H1 (cell line): Measurements from ENCODE around the gene TBC1D22A. TPM values are rescaled to one million over a fixed set of nuclear protein-coding genes. Genes with fewer than 3 reads are reported as not detected.

Experiments used
- CTCF ChIA-PET: fragments of 300-600 bp; sonication (Branson Sonifier 250); formaldehyde crosslinking; loops from one replicate; lab custom pipeline; 2021; ENCODE audit not compliant: partially characterized antibody; lab: Charles Lee
- POLR2A ChIA-PET: fragments of 300-600 bp; sonication (Branson Sonifier 250); formaldehyde crosslinking; loops from one replicate; lab custom pipeline; 2021; ENCODE audit warnings: inconsistent platforms; ENCODE audit not compliant: partially characterized antibody; lab: Charles Lee
- DNase-seq, 2 experiments: peaks; one replicate each; pipeline versions ENCODE4 v3.0.0 to v3.0.0-alpha.2; 2010 to 2022; ENCODE audit warnings: low spot score in 2 of 2, low read depth in 1 of 2, mixed read lengths in 1 of 2
- FAIRE-seq: peaks from 2 replicates; lab custom pipeline; 2011; peaks lifted over from hg19 to GRCh38; lab: Jason Lieb, UNC
- H2AFZ ChIP-seq: 2 replicates; pipeline ENCODE4 v1.8.1; 2012; ENCODE audit warnings: low read length, inconsistent platforms
- H2AK5ac ChIP-seq: 2 replicates; pipeline ENCODE4 v1.6.1; 2013; ENCODE audit warnings: low read depth, low read length
- H2BK120ac ChIP-seq: replicated peaks from 2 replicates; pipeline ENCODE3; 2013; ENCODE audit warnings: low read depth, low read length, inconsistent platforms
- H2BK12ac ChIP-seq: 2 replicates; pipeline ENCODE4 v1.6.1; 2013; ENCODE audit warnings: low read depth, low read length
- H2BK15ac ChIP-seq: 2 replicates; pipeline ENCODE4 v1.6.1; 2013; ENCODE audit warnings: low read length
- H2BK20ac ChIP-seq: 2 replicates; pipeline ENCODE4 v1.6.1; 2013; ENCODE audit warnings: low read length
- H2BK5ac ChIP-seq: 2 replicates; pipeline ENCODE4 v1.6.1; 2013; ENCODE audit warnings: low read depth, low read length
- H3K14ac ChIP-seq: 2 replicates; pipeline ENCODE4 v1.6.1; 2013; ENCODE audit warnings: inconsistent platforms; ENCODE audit not compliant: insufficient read length
- H3K18ac ChIP-seq: 2 replicates; pipeline ENCODE4 v1.6.1; 2013; ENCODE audit warnings: low read length; ENCODE audit errors: extremely low read depth
- H3K23ac ChIP-seq: 2 replicates; pipeline ENCODE4 v1.6.1; 2013; ENCODE audit warnings: inconsistent platforms; ENCODE audit not compliant: insufficient read length
- H3K23me2 ChIP-seq: 2 replicates; pipeline ENCODE4 v1.6.1; 2013; ENCODE audit warnings: low read depth, low read length
- H3K27ac ChIP-seq: 2 replicates; pipeline ENCODE4 v1.6.1; 2011; ENCODE audit warnings: low read depth, low read length, inconsistent platforms
- H3K27me3 ChIP-seq, 4 experiments: replicated peaks in 1 of 4; 1 replicate in 1 of 4; 2 replicates in 3 of 4; pipeline versions ENCODE4 v1.6.1 to v1.8.1; 2011 to 2013; ENCODE audit warnings: low read length in 3 of 4, mild to moderate bottlenecking in 3 of 4, inconsistent platforms in 2 of 4, mixed read lengths in 2 of 4, moderate library complexity in 1 of 4; ENCODE audit not compliant: control insufficient read depth in 3 of 4, insufficient read depth in 3 of 4; ENCODE audit errors: extremely low read depth in 1 of 4
- H3K36me3 ChIP-seq, 4 experiments: 2 replicates each; pipeline versions ENCODE4 v1.6.1 to v1.8.1; 2011 to 2013; ENCODE audit warnings: mild to moderate bottlenecking in 4 of 4, low read length in 3 of 4, moderate library complexity in 2 of 4, control low read depth in 1 of 4, inconsistent platforms in 1 of 4; ENCODE audit not compliant: insufficient read depth in 4 of 4, control insufficient read depth in 2 of 4
- H3K4ac ChIP-seq: replicated peaks from 2 replicates; pipeline ENCODE3; 2013; ENCODE audit warnings: low read length, low read depth, mixed read lengths, inconsistent platforms; ENCODE audit not compliant: insufficient read length
- H3K4me1 ChIP-seq, 4 experiments: replicated peaks in 1 of 4; 1 replicate in 1 of 4; 2 replicates in 3 of 4; pipeline versions ENCODE4 v1.6.1 to v1.8.1; 2011 to 2013; ENCODE audit warnings: low read length in 3 of 4, inconsistent platforms in 2 of 4, mixed read lengths in 1 of 4; ENCODE audit not compliant: insufficient read depth in 4 of 4, control insufficient read depth in 3 of 4
- H3K4me2 ChIP-seq, 2 experiments: 2 replicates each; pipeline versions ENCODE4 v1.6.1 to v1.8.1; 2011 to 2013; ENCODE audit warnings: low read depth in 2 of 2, low read length in 2 of 2, control low read depth in 1 of 2, inconsistent platforms in 1 of 2, mild to moderate bottlenecking in 1 of 2; ENCODE audit not compliant: insufficient read depth in 1 of 2
- H3K4me3 ChIP-seq, 4 experiments: fragments of 200-600, 300-600 bp in 1 of 4; sonication (generic), shearing (Covaris generic), sonication (Bioruptor Twin) in 1 of 4; 2 replicates each; pipeline versions ENCODE4 v1.5.1 to v1.8.1; 2011 to 2016; ENCODE audit warnings: low read length in 4 of 4, low read depth in 3 of 4, control low read depth in 2 of 4, inconsistent platforms in 2 of 4, mild to moderate bottlenecking in 2 of 4, mixed read lengths in 1 of 4, moderate library complexity in 1 of 4; ENCODE audit not compliant: insufficient read depth in 2 of 4; ENCODE audit errors: extremely low read depth in 1 of 4
- H3K56ac ChIP-seq: replicated peaks from 2 replicates; pipeline ENCODE3; 2013; ENCODE audit warnings: low read depth, mild to moderate bottlenecking, mixed read lengths, low read length, inconsistent platforms; ENCODE audit not compliant: insufficient read length
- H3K79me1 ChIP-seq: 2 replicates; pipeline ENCODE4 v1.6.1; 2013; ENCODE audit warnings: low read depth, low read length, control low read depth
- H3K79me2 ChIP-seq, 2 experiments: 2 replicates each; pipeline versions ENCODE4 v1.6.1 to v1.8.1; 2012 to 2013; ENCODE audit warnings: low read length in 2 of 2, mild to moderate bottlenecking in 2 of 2, inconsistent platforms in 1 of 2; ENCODE audit not compliant: insufficient read depth in 2 of 2, control insufficient read depth in 1 of 2
- H3K9ac ChIP-seq, 4 experiments: replicated peaks in 1 of 4; 1 replicate in 1 of 4; 2 replicates in 3 of 4; pipeline versions ENCODE4 v1.6.1 to v1.8.1; 2011 to 2013; ENCODE audit warnings: low read depth in 3 of 4, low read length in 3 of 4, control low read depth in 2 of 4, mild to moderate bottlenecking in 2 of 4, moderate library complexity in 2 of 4, inconsistent platforms in 1 of 4; ENCODE audit errors: extremely low read depth in 1 of 4
- H3K9me3 ChIP-seq, 2 experiments: 2 replicates each; pipeline versions ENCODE4 v1.6.1 to v1.8.1; 2012 to 2013; ENCODE audit warnings: mild to moderate bottlenecking in 2 of 2, moderate library complexity in 2 of 2, control low read depth in 1 of 2, inconsistent platforms in 1 of 2, low read depth in 1 of 2, low read length in 1 of 2, mixed read lengths in 1 of 2; ENCODE audit not compliant: insufficient read depth in 2 of 2
- H4K20me1 ChIP-seq, 2 experiments: replicated peaks in 1 of 2; 2 replicates each; pipeline versions ENCODE3 to v1.8.1; 2011 to 2013; ENCODE audit warnings: inconsistent platforms in 2 of 2, low read length in 2 of 2, mild to moderate bottlenecking in 1 of 2; ENCODE audit not compliant: insufficient read depth in 2 of 2, control insufficient read depth in 1 of 2
- H4K5ac ChIP-seq: 2 replicates; pipeline ENCODE4 v1.6.1; 2013; ENCODE audit warnings: low read length, low read depth, mixed read lengths, inconsistent platforms; ENCODE audit not compliant: insufficient read length
- H4K8ac ChIP-seq: 2 replicates; pipeline ENCODE4 v1.8.0; 2013; ENCODE audit warnings: mild to moderate bottlenecking, moderate library complexity, low read length, inconsistent platforms; ENCODE audit not compliant: insufficient read depth; ENCODE audit errors: extremely low read depth
- H4K91ac ChIP-seq: replicated peaks from 2 replicates; pipeline ENCODE3; 2013; ENCODE audit warnings: low read length, mixed read lengths, inconsistent platforms; ENCODE audit not compliant: insufficient read length
- CHD1 ChIP-seq: IDR thresholded peaks from 2 replicates; pipeline ENCODE4 v1.6.1; 2012; ENCODE audit warnings: low read depth, low read length, improper control_type of control experiment
- KDM5A ChIP-seq: fragments of 200-600 bp; IDR thresholded peaks from 2 replicates; pipeline ENCODE4 v1.7.1; 2012; ENCODE audit warnings: mild to moderate bottlenecking, low read length, inconsistent platforms, mixed read lengths
- POLR2AphosphoS5 ChIP-seq: IDR thresholded peaks from 2 replicates; pipeline ENCODE4 v1.6.1; 2011; ENCODE audit warnings: low read depth, low read length
- RAD21 ChIP-seq, 2 experiments: IDR thresholded peaks in 1 of 2; conservative IDR thresholded peaks in 1 of 2; 2 replicates each; pipeline ENCODE4 v1.6.1; 2011; ENCODE audit warnings: low read depth in 2 of 2, low read length in 2 of 2, improper control_type of control experiment in 1 of 2, inconsistent platforms in 1 of 2, mild to moderate bottlenecking in 1 of 2, moderate library complexity in 1 of 2
- RNF2 ChIP-seq: fragments of 200-900, 300-1000 bp; sonication (generic); IDR thresholded peaks from 2 replicates; pipeline ENCODE4 v1.7.1; 2016; ENCODE audit warnings: borderline replicate concordance, low read depth, mild to moderate bottlenecking, antibody characterized with exemption, low read length; ENCODE audit not compliant: poor library complexity, severe bottlenecking; ENCODE audit errors: missing control alignments
- SRF ChIP-seq: IDR thresholded peaks from 2 replicates; pipeline ENCODE4 v1.6.1; 2011; ENCODE audit warnings: mild to moderate bottlenecking, low read depth, low read length, moderate library complexity
- TEAD4 ChIP-seq: IDR thresholded peaks from 2 replicates; pipeline ENCODE4 v1.6.1; 2012; ENCODE audit warnings: low read depth, low read length, inconsistent platforms, mixed read lengths
- WGBS, 2 experiments: shearing (Covaris generic) in 1 of 2; methylation state at CpG; one replicate each; pipeline versions ENCODE4 v1.1.6 to v1.1.7; 2013 to 2015; ENCODE audit warnings: low lambda C conversion rate in 2 of 2, mixed read lengths in 2 of 2, inconsistent platforms in 1 of 2, low coverage in 1 of 2, missing lambda C conversion rate in 1 of 2; ENCODE audit not compliant: insufficient replicate concordance in 2 of 2, insufficient coverage in 1 of 2, insufficient read length in 1 of 2; ENCODE audit errors: extremely low coverage in 1 of 2, missing lambda C conversion rate in 1 of 2; 5-methylcytosine and 5-hydroxymethylcytosine counted together
- polyA plus RNA-seq, 7 experiments: library from polyadenylated mRNA; depleted of rRNA in 3 of 7; stranded (reverse) in 5 of 7; unstranded in 2 of 7; fragments of >200 nt in 5 of 7; fragments of 200-250 nt in 2 of 7; gene quantifications; 1 replicate in 5 of 7; 2 replicates in 1 of 7; 4 replicates in 1 of 7; pipeline versions ENCODE4 v1.2.1 to v1.2.3, GENCODE V29; 2011 to 2013; ENCODE audit warnings: missing spikeins in 2 of 7, mixed read lengths in 2 of 7
- total RNA-seq: library from RNA; stranded (reverse); fragmentation: NEBNext Ultra II Directional; extraction: Animal tissue kit (Norgen Biotek cat#: 25700); gene quantifications from 2 replicates; pipeline ENCODE4 v1.2.1, GENCODE V29; 2021
- TF ChIP-seq, protein P1 (sequence below): IDR thresholded peaks from 2 replicates; pipeline ENCODE4 v1.6.1; 2011; ENCODE audit warnings: low read depth, mild to moderate bottlenecking, low read length; ENCODE audit not compliant: insufficient read depth
- TF ChIP-seq, protein P2 (sequence below): IDR thresholded peaks from 2 replicates; pipeline ENCODE4 v1.6.1; 2012; ENCODE audit warnings: low read length, inconsistent platforms

TBC1D22A gene
- total and polyA plus RNA-seq, 2 of the 8 experiments (the other 6 are each of a cell fraction or from before 2014, with no cell fraction given): 11.9 to 18.4 TPM

DNA sequence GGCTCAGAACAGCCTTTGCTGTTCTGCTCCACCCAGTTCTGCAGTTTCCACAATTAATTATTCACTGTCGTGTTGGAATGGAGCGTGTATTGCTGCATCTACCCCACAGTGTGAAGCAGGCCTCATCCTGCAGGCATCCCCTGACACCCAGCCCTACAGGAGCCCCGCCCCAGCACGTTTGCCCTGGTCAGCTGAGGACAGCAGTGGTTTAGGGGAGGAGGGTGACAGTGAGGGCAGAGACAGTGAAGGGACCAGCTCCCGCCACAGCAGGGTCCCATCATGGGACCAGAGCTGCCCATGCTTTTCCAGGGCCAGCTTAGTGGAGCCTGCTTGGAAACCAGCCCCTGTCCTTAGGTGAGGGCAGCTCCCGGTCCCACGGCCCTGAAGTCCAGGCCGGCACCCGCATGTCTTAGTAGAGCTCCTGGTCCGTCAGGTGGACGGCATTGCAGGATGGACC is 273.0 kb downstream of the TBC1D22A start:
- no peaks in the 10 kb centered on the region; a peak in 1 of 7 replicates for H3K4me1 ChIP-seq
- H3K18ac ChIP-seq: no peak overlapping the region; the same call in 1 of the 2 replicates
- H4K8ac ChIP-seq: no peak overlapping the region
- FAIRE-seq (no peak), DNase-seq (no peak)
- no peak overlapping the region for H3K4me3 ChIP-seq
- H3K79me2 ChIP-seq: no peaks in the 10 kb centered on the region
- POLR2A ChIA-PET: interaction anchor here (1.6 kb wide), 1 partner anchor 22 kb away, joined by 5 read pairs; no protein-coding TSS in a partner anchor
- H2AFZ ChIP-seq: no peak overlapping the region
- H4K91ac ChIP-seq: no peak overlapping the region
- H3K79me1 ChIP-seq: peaks cover 4% of the 10 kb centered on the region
- WGBS, 2 experiments: 96% methylated on average over 10 of the region's 11 CpGs; no CpG with 5 or more reads in 1 of the 2 experiments
- H3K4me2 ChIP-seq: no peak overlapping the region
- no peak overlapping the region for H3K56ac ChIP-seq
- H2BK120ac ChIP-seq: no peak overlapping the region
- no peak overlapping the region for H2BK12ac ChIP-seq
- H4K20me1 ChIP-seq: peaks cover 2 to 5% of the 10 kb centered on the region in 2 experiments
- no peaks in the 10 kb centered on the region for H3K36me3 ChIP-seq
- no peak overlapping the region for H3K14ac ChIP-seq
- H3K27me3 ChIP-seq: no peaks in the 10 kb centered on the region
- H3K4ac ChIP-seq: no peak overlapping the region
- H3K27ac ChIP-seq: no peak overlapping the region
- no peaks in the 10 kb centered on the region for H3K9me3 ChIP-seq
- H3K23ac ChIP-seq: no peak overlapping the region
- H4K5ac ChIP-seq: no peak overlapping the region
- H2AK5ac ChIP-seq: no peak overlapping the region
- H3K9ac ChIP-seq: no peak overlapping the region
- no peak overlapping the region for H2BK5ac ChIP-seq
- no peak overlapping the region for H2BK15ac ChIP-seq
- CTCF ChIA-PET: interaction anchor here (1.0 to 1.6 kb wide), 4 partner anchors 10 to 208 kb away, joined by 3 to 6 read pairs (median 4); no protein-coding TSS in a partner anchor
- H2BK20ac ChIP-seq: no peak overlapping the region
- no peaks in the 10 kb centered on the region for H3K23me2 ChIP-seq
- TF ChIP-seq KDM5A (no peak), SRF (no peak), RAD21 (IDR thresholded peaks at IDR 0.05 in 1 of 2, conservative IDR thresholded peaks at IDR 0.05 in 1 of 2; ENCODE audit: low read depth in 2 of 2, low read length in 2 of 2) (no peak), CHD1 (no peak), TEAD4 (no peak), POLR2AphosphoS5 (no peak), RNF2 (no peak)
- TF ChIP-seq, protein P1, sequence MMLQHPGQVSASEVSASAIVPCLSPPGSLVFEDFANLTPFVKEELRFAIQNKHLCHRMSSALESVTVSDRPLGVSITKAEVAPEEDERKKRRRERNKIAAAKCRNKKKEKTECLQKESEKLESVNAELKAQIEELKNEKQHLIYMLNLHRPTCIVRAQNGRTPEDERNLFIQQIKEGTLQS: no peak
- TF ChIP-seq, protein P2, sequence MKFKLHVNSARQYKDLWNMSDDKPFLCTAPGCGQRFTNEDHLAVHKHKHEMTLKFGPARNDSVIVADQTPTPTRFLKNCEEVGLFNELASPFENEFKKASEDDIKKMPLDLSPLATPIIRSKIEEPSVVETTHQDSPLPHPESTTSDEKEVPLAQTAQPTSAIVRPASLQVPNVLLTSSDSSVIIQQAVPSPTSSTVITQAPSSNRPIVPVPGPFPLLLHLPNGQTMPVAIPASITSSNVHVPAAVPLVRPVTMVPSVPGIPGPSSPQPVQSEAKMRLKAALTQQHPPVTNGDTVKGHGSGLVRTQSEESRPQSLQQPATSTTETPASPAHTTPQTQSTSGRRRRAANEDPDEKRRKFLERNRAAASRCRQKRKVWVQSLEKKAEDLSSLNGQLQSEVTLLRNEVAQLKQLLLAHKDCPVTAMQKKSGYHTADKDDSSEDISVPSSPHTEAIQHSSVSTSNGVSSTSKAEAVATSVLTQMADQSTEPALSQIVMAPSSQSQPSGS: no peak
